Transverse colon (tissue), 4 donors: ENCODE measurements around the gene PBXIP1.

Experiments used
- CTCF ChIP-seq, 5 experiments: fragments of 200-600 bp in 3 of 5; fragments of 450-650 bp in 2 of 5; sonication (generic) in 3 of 5; IDR thresholded peaks; 1 replicate in 2 of 5; 2 replicates in 3 of 5; pipeline ENCODE4 v1.5.1; 2016 to 2017; ENCODE audit warnings: antibody characterized with exemption in 5 of 5, inconsistent platforms in 3 of 5, mild to moderate bottlenecking in 2 of 5, moderate library complexity in 1 of 5
- EP300 ChIP-seq: sonication (generic); formaldehyde crosslinking; IDR thresholded peaks from one replicate; pipeline ENCODE4 v1.6.1; 2017; ENCODE audit warnings: antibody characterized with exemption, low read depth
- POLR2A ChIP-seq: fragments of 450-650 bp; IDR thresholded peaks from one replicate; pipeline ENCODE4 v1.6.1; 2016; ENCODE audit warnings: antibody characterized with exemption, mild to moderate bottlenecking, moderate library complexity
- POLR2AphosphoS5 ChIP-seq, 3 donors: sonication (generic); formaldehyde crosslinking; IDR thresholded peaks; one replicate each; pipeline ENCODE4 v1.6.1; 2016; ENCODE audit warnings: antibody characterized with exemption in 3 of 3

- TF ChIP-seq EP300 (no peak), CTCF (IDR thresholded peaks at IDR 0.05) (no peak), POLR2A (no peak), POLR2AphosphoS5 (IDR thresholded peaks at IDR 0.05) (no peak)
Observed at GRCh38 chr1:154990276-154990675, 34.4 kb upstream of the PBXIP1 start.
